ENCODE results near the gene KRTAP9-7.
"Not testable (repeated sequence)": the region's sequence is repeated elsewhere in the genome, so short reads cannot be mapped to it uniquely, and the experiment has no call there.

- TF ChIP-seq CTCF (IDR thresholded peaks at IDR 0.05; ENCODE audit: extremely low read depth in 1 of 2, insufficient read depth in 1 of 2, low read depth in 1 of 2, low read length in 2 of 2); POLR2A (IDR thresholded peaks at IDR 0.05; ENCODE audit: low read depth, low read length); JUN (IDR thresholded peaks at IDR 0.05; ENCODE audit: borderline replicate concordance, insufficient read depth, insufficient read length, low read depth); POLR2AphosphoS5 (IDR thresholded peaks at IDR 0.05; ENCODE audit: insufficient read depth, low read depth, low read length); MYC (IDR thresholded peaks at IDR 0.05; ENCODE audit: low read depth, low read length); FOS (IDR thresholded peaks at IDR 0.05; ENCODE audit: borderline replicate concordance, insufficient read depth, low read length): not testable (repeated sequence)
These were observed 48.9 kb upstream of the KRTAP9-7 start, which contains the start of gene KRTAP9-2 for GRCh38 chr17:41226598-41227095.

Measured in endothelial cell of umbilical vein (primary cell).